ENCODE measurements around the gene NINL.

The NINL gene

DNA sequence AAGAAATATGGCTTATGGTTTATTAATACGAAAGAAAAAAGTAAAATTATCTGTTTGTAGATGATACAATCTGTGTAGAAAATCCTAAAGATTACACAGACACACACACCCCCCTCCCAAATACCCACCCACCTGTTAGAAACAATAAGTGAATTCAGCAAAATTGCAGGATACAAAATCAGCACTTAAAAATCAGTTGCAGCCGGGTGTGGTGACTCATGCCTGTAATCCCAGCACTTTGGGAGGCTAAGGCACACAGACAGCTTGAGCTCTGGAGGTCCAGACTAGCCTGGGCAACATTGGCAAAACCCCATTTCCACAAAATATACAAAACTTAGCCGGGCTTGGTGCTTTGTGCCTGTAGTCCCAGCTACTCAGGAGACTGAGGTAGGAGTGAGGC is 42.3 kb downstream of the NINL start:
- TF ChIP-seq CTCF (IDR thresholded peaks at IDR 0.05; ENCODE audit: low read depth, low read length, missing control alignments): no peak
- H3K4me3 ChIP-seq (ENCODE audit: low read depth, low read length): no peak overlapping the region
- DNase-seq (ENCODE audit: low read depth): no peak
- in situ Hi-C loops (cut with HindIII; ENCODE audit: low sequenced_read_pairs): no loop called here

DNA sequence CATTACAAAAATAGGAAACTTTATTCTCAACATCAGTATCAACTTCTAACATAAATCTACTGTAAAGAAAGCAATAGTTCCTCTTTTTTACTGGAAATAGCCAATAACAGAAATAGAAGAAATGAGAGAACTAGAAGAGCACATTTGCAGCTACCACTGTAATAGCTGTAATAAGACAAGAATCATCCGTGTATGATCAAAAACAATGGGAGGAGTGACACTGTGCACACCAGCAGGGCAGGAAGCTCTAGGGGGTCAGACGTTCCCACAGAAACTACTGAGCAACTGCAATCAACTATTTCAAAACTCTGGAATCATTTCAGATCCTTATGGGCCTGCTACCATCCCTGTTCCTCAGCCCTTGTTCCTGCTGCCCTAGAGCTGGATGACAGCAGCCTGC is 43.7 kb downstream of the NINL start:
- in situ Hi-C loops (cut with HindIII; ENCODE audit: low sequenced_read_pairs): no loop called here
- no peak for DNase-seq (ENCODE audit: low read depth)
- H3K4me3 ChIP-seq (ENCODE audit: low read depth, low read length): no peak overlapping the region
- TF ChIP-seq CTCF (IDR thresholded peaks at IDR 0.05; ENCODE audit: low read depth, low read length, missing control alignments): no peak

- no peak for DNase-seq (ENCODE audit: low read depth)
- peak overlapping the region; percentile 0 for H3K4me3 ChIP-seq (ENCODE audit: low read depth, low read length)
- TF ChIP-seq CTCF (IDR thresholded peaks at IDR 0.05; ENCODE audit: low read depth, low read length, missing control alignments): peak; percentile 57
- in situ Hi-C loops (cut with HindIII; ENCODE audit: low sequenced_read_pairs): no loop called here
Measured at GRCh38 chr20:25539742-25540672, 45.3 kb downstream of the NINL start.

DNA sequence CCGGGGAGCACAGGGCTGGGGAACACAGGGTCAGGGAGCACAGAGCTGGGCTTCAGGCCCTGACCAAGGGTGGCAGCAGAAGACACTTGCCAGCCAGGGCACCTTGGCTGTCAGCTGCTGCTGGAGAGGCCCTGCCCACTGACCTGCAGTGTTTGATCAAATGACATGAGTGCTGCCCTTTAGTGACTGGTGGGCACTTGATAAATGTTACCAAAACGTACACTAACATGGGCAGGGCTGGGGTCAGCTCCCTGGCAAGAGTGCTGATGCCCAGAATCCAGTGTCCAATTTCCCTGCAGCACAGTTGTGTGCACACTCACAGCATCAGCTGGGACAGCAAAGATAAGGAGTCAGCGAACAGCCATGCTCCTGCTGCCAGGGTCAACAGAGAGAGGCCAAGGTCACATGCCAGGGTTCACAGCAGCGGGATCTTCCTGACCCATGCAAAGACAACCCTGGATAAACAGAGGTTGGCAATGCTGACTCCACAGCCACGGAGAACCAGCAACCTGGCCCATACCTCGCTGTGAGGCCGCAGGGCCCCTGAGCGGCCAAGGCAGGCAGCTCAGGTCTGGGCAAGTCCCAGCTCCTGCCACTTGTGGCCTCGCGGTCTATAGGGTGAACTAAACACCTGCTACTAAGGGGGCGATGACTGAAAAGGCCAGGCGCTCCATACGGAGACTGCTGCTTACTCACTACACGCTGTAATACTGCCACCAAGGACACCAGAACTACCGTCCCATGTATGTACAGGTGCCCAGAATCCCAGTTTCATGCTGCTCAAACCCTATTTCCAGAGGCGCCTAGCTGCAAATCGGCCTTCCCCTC is 46.3 kb downstream of the NINL start:
- H3K4me3 ChIP-seq (ENCODE audit: low read depth, low read length): no peak overlapping the region
- no peak for DNase-seq (ENCODE audit: low read depth)
- in situ Hi-C loops (cut with HindIII; ENCODE audit: low sequenced_read_pairs): no loop called here
- no peak for TF ChIP-seq CTCF (IDR thresholded peaks at IDR 0.05; ENCODE audit: low read depth, low read length, missing control alignments)

- in situ Hi-C loops (cut with HindIII; ENCODE audit: low sequenced_read_pairs): no loop called here
- no peak for DNase-seq (ENCODE audit: low read depth)
- no peak overlapping the region for H3K4me3 ChIP-seq (ENCODE audit: low read depth, low read length)
- TF ChIP-seq CTCF (IDR thresholded peaks at IDR 0.05; ENCODE audit: low read depth, low read length, missing control alignments): no peak
Measured at GRCh38 chr20:25537890-25538289, 47.4 kb downstream of the NINL start.

- in situ Hi-C loops (cut with HindIII; ENCODE audit: low sequenced_read_pairs): no loop called here
- no peak for TF ChIP-seq CTCF (IDR thresholded peaks at IDR 0.05; ENCODE audit: low read depth, low read length, missing control alignments)
- no peak for DNase-seq (ENCODE audit: low read depth)
- H3K4me3 ChIP-seq (ENCODE audit: low read depth, low read length): no peak overlapping the region
Measured at GRCh38 chr20:25535762-25536161, 49.6 kb downstream of the NINL start.
